GM12872 (cell line): ENCODE results near the gene HSD17B2.

Experiments used
- TF ChIP-seq, protein P1 (sequence below): IDR thresholded peaks from 3 replicates; pipeline ENCODE4 v1.5.1; 2011; ENCODE audit warnings: low read depth, mild to moderate bottlenecking, low read length, moderate library complexity; ENCODE audit not compliant: insufficient read depth

HSD17B2 gene

GRCh38 chr16:82067804-82068325 is 32.8 kb downstream of the HSD17B2 start:
- TF ChIP-seq, protein P1, sequence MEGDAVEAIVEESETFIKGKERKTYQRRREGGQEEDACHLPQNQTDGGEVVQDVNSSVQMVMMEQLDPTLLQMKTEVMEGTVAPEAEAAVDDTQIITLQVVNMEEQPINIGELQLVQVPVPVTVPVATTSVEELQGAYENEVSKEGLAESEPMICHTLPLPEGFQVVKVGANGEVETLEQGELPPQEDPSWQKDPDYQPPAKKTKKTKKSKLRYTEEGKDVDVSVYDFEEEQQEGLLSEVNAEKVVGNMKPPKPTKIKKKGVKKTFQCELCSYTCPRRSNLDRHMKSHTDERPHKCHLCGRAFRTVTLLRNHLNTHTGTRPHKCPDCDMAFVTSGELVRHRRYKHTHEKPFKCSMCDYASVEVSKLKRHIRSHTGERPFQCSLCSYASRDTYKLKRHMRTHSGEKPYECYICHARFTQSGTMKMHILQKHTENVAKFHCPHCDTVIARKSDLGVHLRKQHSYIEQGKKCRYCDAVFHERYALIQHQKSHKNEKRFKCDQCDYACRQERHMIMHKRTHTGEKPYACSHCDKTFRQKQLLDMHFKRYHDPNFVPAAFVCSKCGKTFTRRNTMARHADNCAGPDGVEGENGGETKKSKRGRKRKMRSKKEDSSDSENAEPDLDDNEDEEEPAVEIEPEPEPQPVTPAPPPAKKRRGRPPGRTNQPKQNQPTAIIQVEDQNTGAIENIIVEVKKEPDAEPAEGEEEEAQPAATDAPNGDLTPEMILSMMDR, result no peak

GRCh38 chr16:82070656-82071369 is 35.8 kb downstream of the HSD17B2 start:
- TF ChIP-seq, protein P1, result no peak

DNA sequence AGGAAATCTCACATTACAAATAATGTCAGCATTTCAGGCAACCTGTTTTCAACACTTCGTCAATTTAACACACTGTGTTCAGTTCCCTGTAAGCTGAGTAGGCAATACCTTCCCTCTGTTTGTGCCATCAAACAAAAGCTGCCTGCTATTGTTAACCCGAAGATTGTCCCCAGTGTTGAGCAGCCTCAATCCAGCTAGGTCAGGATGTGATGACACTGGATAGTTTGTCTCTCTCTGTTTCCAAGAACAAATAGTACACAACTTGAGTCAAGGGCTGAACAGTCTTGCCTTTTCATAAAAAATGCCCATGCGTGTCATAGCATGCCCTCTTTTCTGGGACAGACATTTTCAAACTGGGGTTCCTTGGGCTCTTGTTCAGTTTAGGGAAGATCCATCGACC is 36.4 kb downstream of the HSD17B2 start:
- TF ChIP-seq, protein P1, result no peak

- TF ChIP-seq, protein P1, result no peak
Observed at GRCh38 chr16:82072313-82072712, 37.3 kb downstream of the HSD17B2 start.

DNA sequence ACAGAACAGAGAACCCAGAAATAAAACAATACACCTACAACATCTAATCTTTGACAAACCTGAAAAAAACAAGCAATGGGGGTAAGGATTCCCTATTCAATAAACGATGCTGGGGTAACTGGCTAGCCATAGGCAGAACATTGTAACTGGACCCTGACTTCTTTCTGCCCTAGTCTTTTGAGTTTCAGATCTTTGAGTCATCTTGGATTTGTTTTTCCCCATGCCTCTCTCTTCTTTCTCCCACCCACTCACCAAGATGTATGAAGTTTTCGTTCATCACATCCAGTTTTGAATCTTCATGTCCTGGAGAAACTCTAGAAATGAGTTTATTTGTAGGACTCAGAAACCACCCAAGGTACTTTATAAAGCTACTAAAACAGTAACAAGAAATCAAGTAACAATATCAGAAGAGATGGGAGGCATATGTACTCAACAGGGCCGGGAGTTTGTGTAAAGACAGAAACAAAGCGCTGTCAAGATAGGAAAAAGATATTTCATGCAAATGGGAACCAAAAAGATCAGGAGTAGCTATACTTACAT is 39.0 kb downstream of the HSD17B2 start:
- TF ChIP-seq, protein P1, result no peak

- TF ChIP-seq, protein P1, result no peak
Observed at GRCh38 chr16:82078125-82078524, 43.1 kb downstream of the HSD17B2 start.

DNA sequence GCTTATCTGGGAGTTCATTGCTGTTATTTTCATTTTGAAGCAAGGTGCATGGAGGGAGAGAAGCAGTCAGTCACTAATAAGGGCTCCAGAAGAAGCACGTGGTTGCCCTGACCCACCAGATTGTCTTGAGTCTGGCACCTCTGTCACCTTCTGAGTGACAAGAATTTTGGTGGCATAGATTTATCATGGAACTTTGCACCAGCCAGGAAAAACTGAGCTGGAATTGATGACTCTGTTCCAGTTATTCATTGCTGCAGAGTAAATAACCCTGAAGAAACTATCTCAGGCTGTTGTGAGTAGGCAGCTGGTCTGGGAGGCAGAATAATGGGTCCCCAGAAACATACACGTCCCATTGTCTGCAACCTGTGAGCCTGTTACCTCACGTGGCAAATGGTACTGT is 44.8 kb downstream of the HSD17B2 start:
- TF ChIP-seq, protein P1, result no peak
